GM21390 (cell line): ENCODE results near the gene EIF4EBP3.

Source experiments
- ATAC-seq: cut with Tn5 transposase; IDR thresholded peaks from one replicate; pipeline ENCODE4 v1.9.1; 2021; ENCODE audit not compliant: unreplicated experiment

EIF4EBP3 gene

DNA sequence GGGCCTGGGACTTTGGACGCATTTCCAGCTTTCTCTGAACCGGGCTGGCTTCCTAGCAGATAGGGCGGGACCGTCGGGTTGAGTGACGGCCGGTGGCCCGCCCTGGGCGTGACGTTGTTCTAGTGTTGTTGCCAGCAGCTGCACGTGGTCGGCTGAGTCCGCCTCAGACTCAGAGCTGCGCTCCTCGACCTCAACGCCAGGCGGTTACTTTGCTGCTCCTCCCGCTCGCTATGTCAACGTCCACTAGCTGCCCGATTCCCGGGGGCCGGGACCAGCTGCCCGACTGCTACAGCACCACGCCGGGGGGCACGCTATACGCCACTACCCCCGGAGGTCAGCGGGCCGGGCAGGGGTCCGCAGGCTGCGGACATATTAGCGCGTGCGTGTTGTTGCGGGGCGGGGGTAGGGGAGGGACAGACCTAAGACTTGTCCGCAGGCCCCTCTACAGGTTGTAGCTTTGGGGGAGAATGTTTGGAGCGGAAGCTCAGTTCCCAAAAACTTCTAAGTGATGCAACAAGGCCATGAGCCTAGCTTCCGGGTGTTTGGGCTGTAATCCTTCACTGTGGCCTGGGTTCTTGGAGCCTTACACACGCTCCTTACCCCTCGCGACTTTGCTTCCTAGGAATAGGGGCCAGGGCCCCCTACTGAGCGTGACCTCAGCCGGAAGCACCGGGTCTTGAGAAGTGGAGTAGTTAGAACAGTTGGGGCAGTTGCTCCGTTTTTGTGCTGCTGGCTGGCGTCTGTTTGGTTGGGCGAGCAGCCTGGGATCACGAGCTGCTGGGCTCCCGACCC is at the start of gene EIF4EBP3:
Gene EIF4EBP3, plus strand, starts transcription at position 155 of the 792 bp plus-strand sequence. Its CDS starts 76 bp downstream, at position 231.
- peak; percentile 98 for ATAC-seq

DNA sequence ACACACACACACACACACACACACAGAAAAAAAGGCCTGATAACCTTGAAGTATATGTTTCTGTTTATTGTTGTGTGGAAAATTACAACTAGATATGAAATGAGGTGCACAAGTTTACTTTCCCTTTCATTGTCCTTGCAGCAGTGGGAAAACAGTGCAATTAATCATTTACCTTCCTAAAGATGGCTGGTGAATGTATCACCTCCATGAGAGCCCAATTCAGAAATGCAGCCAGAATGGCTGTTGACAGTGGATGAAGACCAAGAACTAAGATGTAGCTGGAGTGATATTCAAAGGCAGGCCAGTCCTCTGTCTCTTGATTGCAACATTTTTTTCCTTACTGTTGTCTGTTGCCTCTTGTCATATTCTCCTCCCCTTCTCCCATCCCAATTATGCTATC is 49.6 kb upstream of the EIF4EBP3 start:
- ATAC-seq = no peak

DNA sequence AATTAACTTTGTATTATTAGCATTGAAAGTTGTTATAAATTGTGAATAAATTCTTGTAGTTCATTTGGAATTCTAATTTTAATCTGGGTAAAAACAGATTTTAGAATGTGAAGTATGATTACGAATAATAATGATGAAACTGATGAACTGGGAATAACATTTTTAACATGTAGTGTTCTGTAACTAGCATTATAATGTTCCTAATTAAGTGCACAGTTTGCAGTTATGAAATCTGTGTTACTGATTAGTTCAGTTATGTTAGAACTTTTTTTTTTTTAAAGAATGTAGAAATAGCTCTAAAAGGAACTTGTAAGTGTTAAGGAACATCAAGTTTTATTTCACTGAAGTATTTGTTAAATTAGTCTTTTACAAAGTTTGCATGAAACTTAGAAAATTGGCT is 48.9 kb upstream of the EIF4EBP3 start:
- no peak for ATAC-seq

DNA sequence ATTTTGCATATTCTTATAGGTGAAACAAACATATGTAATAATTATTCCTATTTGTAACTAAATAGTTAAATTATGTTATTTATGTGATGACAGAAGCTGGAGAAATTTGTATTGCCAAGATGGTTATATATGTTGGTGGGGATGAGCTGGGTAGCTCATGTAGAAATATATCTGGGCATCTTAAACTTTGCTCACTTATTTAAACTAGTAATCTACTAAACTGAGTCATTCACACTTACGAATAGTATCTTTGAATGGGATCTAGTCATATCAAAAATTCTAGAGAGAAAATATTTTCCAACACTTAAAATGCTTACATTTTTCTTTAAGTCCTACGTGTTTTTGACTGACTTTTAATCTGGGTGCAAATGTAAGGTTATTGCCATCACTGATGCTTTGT is 44.6 kb upstream of the EIF4EBP3 start:
- no peak for ATAC-seq

DNA sequence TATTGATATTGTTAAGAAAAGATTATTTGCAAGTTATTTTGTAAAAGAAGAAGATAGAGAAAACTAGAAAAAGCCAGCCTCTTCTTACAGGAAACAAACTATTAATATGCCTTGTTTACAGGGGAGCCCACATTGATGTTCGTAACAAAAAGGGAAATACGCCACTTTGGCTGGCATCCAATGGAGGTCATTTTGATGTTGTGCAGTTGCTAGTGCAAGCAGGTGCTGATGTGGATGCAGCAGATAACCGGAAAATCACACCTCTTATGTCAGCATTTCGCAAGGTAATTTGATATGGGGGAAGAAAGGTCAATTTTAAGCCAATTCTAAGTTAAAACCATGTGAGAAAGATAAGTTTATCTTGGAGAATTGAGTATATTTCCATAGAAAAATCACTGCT is 37.6 kb upstream of the EIF4EBP3 start:
- ATAC-seq = no peak

DNA sequence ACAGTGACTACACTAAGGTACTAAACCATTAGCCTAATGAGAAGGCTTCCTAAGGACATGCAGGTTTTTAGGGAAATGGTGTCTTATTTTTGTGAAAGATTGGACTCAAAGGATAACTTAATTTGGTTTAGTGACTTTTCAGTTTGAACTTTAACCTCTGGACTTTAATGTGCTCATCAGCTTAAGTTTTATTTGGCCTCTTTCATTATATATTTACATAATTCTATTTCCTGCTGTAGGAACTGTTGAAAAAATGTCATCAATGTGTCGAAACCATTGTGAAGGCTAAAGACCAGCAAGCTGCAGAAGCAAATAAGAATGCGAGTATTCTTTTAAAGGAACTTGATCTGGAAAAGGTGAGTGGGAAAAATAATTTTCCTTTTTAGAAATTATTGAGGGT is 34.3 kb upstream of the EIF4EBP3 start:
- no peak for ATAC-seq

DNA sequence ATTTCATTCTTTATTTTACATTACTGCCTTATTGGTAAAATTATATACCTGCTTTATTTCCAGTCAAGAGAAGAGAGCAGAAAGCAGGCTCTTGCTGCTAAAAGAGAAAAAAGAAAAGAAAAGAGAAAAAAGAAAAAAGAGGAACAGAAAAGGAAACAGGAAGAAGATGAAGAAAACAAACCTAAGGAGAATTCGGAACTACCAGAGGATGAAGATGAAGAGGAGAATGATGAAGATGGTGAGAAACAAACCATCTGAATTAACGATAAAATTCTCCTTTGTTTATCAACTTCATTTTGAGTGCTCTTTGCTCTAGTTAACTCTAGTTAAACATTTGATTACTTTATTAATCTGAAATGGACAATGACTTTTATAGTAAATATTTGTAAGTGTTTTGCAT is 23.5 kb upstream of the EIF4EBP3 start:
- ATAC-seq = no peak

DNA sequence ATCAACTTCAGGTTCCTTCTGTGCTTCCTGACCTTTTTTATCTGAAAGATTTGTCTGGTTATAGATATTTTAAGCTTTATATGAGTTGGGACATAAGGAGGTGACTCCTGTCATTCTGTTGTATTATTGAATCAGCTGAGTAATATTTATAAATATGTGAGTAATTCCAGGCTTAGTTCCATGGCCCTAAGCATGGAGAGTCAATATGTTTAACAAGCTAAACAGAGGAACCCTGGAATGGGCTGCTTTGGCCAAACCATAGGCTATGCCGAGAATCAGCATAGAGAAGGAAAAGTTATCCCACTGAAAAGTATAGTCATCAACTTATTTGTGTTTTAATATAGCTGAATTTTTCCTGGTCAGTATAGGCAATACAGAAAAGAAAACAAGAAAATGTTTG is 7.2 kb upstream of the EIF4EBP3 start:
- no peak for ATAC-seq

DNA sequence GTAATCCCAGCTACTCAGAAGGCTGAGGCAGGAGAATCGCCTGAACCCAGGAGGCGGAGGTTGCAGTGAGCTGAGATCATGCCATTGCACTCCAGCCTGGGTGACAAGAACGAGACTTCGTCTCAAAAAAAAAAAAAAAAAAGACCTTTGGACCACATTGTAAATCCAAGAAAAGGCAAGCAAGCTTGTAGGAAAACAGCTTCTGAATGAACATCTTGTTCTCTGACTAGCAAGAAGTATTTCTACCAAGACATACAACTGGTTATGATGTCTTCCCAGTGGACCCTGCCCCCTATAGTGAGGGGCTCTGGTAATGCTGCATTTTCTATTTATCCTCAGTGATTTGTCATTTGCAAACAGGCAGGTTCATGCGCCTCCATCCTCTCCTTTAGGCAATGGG is 4.5 kb upstream of the EIF4EBP3 start:
- ATAC-seq = no peak

DNA sequence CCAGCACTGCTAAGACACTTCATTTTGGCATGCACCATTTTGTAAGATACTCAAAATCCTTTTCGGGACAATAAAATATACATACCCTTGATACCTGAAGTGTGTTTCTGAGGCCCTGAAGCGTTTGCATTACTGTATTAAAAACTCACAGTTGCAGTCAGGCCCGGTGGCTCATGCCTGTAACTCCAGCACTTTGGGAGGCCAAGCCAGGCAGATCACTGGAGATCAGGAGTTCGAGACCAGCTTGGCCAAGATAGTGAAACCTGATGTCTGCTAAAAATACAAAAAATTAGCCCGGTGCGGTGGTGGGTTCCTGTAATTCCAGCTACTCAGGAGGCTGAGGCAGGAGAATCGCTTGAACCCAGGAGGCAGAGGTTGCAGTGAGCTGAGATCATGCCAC is 2.5 kb upstream of the EIF4EBP3 start:
- no peak for ATAC-seq

DNA sequence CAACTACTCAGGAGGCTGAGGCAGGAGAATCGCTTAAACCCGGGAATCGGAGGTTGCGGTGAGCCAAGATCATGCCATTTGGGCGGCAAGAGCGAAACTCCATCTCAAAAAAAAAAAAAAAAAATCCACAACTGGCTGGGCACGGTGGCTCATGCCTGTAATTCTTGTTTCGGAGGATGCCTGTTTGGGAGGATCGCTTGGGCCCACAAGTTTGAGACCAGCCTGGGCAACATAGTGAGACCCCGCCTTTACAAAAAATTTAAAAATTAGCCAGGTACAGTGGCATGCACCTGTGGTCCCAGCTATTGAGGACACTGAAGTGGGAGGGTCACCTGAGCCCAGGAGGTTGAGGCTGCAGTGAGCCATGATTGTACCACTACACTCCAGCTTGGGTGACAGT is 1.9 kb upstream of the EIF4EBP3 start:
- ATAC-seq = no peak

DNA sequence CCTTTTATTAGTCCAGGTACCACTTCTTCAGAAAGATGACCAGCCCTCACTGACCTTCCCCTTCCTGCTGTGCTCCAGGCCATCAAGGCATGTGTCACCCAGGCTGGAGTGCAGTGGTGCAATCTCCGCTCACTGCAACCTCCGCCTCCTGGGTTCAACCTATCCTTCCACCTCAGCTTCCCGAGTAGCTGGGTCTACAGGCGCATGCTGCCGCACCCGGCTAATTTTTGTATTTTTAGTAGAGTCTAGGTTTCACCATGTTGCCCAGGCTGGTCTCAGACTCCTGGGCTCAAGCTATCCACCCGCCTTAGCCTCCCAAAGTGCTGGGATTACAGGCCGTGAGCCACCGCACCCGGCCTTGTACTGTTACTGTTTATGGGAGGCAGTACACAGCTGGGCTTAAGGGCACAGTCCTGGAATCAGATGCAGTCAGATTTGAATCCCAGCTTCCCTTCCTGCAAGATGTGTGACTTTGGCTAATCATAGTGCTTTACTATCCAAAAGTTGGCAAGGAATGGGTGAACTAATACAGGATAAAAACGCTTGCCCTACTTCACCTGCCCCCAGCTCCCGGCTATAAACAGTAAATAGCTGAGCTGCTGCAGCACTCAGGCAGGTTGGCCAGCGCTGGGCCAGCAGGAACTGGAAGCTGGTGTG is 483 bp upstream of the EIF4EBP3 start:
- ATAC-seq = no peak

DNA sequence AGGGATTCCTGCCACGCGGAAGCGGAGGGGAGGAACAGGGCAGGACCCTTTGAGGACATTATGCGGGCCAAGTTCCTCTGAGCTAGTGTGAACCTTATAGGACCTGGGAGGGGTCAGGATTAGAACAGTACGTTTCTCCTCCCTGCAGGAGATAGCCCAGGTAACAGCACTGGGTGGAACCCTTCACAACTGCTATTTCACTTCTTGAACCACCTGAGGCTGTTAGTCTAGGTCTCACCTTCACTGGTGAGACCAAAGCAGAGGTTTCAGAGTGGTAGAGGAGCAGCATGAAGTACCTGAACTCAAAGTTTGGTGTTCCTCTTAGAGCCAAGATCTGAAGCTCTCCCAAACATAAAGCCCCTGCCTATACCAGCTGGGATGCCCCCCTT is 832 bp downstream of the EIF4EBP3 start:
- peak; percentile 2 for ATAC-seq

DNA sequence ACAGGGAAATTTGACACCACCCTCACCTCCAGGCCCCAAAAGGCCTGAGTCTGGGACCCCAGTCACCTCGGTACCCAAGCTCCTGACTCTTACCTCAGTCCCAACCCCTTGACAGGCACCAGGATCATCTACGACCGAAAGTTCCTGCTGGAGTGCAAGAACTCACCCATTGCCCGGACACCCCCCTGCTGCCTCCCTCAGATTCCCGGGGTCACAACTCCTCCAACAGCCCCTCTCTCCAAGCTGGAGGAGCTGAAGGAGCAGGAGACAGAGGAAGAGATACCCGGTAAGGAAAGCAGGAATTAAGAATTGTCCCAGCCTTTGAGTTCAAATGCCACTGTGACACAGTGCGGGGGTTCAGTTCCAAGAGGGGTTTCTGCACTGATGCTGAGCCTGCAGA is 1.3 kb downstream of the EIF4EBP3 start:
- no peak for ATAC-seq

DNA sequence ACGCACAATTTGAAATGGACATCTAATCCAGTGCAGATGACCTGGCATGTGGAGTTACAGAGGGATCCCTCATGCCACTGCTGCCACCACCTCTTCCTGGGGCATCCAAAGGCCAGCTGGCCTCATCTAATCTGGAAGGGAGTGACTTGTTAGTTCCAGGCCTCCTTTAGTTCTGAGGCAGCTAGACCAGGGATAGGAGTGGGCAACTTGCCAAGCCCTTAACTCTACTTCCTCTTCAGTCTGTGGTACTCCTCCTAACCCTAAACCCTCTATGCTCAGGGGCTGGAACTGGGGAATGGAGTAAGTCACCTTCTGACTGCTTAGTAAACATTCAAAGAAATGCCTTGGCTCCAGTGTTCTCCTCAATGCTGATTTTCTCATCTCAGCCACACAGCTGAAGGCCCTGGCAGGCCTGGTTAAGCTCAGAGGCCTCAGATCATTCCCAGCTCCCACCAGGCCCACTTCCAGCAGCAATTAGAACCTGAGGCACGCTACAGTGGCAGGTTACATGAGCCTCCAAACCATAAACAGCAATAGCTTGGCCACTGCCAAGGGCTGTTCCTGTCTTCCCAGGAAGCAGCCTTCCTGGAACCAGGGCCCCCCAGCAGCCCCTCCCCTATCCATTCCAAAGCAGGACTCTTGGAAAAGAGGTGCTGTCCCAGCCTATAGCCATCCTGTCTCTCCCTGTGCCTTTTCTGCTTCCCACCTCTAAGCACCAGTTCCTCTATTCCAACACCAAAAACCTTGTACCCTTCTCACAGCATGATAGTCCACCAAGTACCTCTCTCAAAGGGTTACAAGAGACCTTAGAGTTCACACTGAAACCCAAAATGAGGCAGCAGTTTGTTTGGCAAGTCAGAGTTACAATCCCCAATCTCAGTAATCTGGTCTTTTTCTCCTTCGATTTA is 2.0 kb downstream of the EIF4EBP3 start:
- no peak for ATAC-seq

DNA sequence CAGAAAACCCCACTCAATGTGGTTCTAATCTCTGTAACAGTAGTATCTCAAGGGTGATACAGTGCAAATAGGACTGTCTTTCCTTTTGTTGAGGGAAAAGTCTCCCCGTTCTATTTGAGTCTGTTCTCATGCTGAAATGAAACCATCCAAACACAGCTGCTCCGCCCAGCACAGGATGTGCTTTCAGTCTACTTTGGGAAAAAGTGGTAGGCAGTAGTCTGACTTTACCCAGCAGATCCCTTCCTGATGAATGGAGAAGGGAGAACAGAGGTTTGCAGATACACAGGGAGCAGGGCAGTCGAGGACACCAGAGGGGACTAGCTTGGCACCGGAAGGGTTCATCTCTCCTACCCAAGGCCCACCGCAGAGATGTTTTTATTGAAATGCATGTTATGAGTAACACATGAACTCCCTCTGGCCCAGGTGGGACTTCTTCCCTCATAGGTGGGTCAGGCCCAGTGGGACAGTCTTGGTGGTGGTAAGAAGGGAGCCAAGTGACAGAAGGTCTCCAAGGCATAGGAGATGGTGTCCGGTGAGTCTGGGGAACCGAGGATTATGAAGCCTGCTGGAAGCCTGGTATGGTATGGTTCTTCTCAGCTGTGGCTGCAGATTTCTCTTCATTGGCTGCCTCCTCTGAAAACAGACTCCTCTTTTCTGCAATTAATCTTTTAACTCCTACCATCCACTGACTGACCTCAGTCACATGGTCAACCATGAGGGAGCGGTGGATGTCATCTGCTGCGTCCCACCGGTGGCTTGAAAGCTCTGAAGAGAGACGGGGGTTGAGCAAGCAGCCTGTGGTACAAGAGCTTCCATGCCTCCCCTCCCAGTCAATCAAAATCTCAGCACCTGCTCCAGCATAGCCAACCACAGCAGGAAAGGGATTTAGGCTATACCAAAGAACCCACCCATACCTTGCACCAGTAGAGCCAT is 3.0 kb downstream of the EIF4EBP3 start:
- ATAC-seq = no peak

DNA sequence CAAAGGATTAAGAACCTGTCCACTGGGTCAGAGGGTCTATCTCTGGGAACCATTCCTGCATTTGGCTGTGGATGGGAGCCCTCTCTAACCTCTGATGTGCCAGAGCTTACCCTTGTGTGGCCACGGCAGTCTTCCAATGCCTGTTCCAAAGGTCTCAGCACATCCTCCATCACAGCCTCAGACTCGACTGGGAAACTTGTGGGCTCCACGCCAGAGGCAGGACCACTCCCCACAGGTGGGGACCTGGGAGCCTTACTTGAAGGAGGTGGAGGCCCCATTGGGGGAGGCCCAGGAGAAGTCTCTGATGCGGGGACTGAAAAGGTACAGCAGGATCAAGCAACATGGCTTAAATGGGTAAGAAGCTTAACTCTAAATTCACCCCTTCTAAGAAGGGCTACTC is 4.4 kb downstream of the EIF4EBP3 start:
- no peak for ATAC-seq

DNA sequence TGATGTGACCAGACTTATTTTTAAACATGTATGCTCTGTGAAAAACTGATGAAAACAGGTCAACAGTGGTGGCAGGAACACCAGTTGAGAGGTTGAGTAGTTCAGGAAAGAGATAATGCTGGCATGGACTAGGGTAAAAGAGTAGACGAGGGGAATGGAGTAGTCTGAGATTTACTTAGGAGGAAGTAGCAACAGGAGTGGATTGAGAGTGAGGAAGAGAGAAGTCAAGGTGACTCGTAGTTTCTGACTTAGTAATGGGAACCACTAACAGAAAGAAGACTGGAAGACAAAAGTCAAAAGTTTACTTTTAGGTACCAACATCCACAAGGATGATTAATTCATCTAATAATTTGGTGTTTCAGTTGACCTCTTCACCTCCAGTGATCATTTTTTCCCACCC is 6.2 kb downstream of the EIF4EBP3 start:
- ATAC-seq = no peak

DNA sequence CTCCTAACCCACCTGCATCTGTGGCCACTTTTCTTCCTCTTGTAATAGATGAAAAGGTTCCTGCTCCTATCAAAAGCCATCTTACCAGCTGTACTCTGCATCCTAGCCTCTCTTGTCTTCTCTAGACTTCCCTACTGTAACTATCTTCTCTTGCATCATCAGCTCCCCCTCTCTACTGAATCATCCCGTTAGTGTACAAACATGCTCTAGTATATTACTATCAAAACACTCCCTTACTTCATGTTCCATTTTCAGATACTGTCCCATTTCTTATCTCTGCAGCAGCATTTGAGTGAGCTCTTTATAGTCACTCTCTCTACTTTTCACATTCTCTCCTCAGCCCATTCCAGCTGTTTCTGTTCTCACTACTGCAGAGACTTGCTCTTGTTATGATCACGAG is 7.0 kb downstream of the EIF4EBP3 start:
- no peak for ATAC-seq

DNA sequence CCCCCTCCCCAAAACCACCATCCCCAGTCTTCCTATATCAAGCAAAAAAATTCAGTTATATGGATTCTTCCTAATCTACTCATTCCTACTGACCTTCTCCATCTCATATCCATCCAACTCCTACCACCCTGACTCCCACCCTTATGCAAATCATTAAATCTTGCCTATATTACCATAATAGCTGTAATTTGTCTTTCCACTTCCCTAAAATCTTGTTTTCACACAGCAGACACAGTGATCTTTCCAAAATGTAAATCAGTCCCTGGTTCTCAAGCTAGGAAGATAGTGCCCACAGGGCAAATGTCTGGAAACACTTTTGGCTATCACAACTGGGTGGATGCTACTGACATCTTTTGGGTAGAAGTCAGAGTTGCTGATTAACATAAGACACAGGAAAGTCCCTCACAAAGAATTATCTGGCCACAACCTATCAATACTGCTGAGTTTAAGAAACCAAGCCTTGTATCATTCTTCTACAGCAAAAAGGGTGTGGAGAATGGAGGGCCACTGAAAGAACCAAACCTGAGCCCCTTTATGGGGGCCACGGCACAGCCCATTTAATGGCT is 8.4 kb downstream of the EIF4EBP3 start:
- ATAC-seq = no peak
